ENCODE data around the gene DEPDC5.

DNA sequence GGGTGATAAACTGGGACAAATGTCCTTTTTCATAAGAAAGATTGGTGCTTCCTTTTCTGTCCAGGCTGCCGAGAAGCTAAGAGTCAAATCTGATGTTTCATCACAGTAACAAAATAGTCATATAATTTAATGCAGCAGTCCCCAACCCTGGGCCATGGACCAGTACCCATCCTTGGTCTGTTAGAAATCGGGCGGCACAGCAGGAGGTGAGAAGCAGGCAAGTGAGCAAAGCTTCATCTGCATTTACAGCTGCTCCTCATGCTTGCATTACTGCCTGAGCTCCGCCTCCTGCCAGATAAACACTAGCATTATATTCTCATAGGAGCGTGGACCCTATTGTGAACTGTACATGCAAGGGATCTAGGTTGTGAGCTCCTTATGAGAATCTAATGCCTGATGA, 30.1 kb upstream of the DEPDC5 start:
- TF ChIP-seq, protein P1, sequence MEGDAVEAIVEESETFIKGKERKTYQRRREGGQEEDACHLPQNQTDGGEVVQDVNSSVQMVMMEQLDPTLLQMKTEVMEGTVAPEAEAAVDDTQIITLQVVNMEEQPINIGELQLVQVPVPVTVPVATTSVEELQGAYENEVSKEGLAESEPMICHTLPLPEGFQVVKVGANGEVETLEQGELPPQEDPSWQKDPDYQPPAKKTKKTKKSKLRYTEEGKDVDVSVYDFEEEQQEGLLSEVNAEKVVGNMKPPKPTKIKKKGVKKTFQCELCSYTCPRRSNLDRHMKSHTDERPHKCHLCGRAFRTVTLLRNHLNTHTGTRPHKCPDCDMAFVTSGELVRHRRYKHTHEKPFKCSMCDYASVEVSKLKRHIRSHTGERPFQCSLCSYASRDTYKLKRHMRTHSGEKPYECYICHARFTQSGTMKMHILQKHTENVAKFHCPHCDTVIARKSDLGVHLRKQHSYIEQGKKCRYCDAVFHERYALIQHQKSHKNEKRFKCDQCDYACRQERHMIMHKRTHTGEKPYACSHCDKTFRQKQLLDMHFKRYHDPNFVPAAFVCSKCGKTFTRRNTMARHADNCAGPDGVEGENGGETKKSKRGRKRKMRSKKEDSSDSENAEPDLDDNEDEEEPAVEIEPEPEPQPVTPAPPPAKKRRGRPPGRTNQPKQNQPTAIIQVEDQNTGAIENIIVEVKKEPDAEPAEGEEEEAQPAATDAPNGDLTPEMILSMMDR (IDR thresholded peaks at IDR 0.05): no peak
- TF ChIP-seq POLR2AphosphoS5 (IDR thresholded peaks at IDR 0.05) (no peak), POLR2A (IDR thresholded peaks at IDR 0.05) (no peak)
